HG03571 (cell line): ENCODE data around the gene TTBK2.
"Not testable (repeated sequence)": the region's sequence is repeated elsewhere in the genome, so short reads cannot be mapped to it uniquely, and the experiment has no call there.

ENCODE experiments used
- ATAC-seq: cut with Tn5 transposase; IDR thresholded peaks from one replicate; pipeline ENCODE4 v1.9.1; 2021; ENCODE audit not compliant: unreplicated experiment

Gene TTBK2

DNA sequence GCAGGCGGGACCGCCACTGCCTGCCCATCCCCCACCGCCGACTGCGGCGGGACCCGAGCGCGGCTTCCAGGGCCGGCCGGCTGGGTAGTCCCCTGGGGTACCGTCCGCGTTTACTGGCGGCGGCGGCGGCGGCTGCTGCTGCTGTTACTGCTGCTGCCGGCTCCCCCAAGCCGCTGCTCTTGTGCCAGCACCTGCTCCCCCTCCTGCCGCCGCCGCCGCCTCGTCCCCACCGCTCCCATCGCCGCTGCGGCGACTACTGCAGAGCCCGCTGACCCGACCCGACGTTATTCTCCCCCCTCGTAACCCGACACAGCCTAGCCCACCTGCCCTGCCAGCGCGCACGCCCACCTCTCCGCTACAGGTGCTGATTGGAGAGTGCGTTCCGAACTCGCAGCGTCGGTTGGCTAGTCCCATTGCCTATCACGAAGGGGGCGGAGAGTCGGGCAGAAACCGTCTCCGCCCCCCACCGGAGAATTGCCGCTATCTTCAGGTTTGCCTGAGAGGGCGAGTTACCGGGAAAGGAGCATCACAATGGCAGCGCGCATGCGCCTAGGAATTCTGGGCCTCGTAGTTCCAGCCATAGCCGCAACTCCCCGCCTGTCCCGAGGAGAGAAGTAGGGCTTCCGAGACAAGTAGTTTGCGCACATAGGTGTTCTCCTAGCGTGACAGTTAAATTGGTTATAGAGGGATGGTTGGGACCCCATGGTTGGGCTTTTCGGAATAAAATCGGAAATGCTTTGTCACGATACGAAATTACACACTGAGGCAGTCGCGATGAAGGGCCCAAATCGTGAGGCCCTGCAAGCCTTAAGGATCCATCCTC is at the start of gene TTBK2:
Gene TTBK2, minus strand, starts transcription at position 260 of the 823 bp plus-strand sequence. CDS start 42,161 bp downstream, outside the sequence.
- peak; percentile 95 for ATAC-seq

DNA sequence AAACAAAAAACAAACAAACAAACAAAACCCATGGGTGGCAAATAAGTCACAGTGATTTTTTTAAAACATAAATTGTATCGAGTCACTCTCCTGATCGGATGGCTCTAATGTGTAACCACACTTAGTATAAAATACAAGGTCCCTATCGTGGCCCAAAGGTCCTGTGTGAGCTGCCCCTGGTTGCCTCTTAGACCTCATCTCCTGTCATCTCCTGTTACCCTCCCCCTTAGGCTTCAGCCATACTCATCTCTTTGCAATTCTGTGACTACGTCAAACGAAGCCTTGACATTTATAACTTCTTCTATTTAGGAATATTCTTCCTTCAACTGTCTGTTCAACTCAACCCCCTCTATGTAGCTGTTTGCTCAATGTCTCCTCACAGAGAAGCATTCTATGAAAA is 43.9 kb upstream of the TTBK2 start:
- ATAC-seq, result no peak

DNA sequence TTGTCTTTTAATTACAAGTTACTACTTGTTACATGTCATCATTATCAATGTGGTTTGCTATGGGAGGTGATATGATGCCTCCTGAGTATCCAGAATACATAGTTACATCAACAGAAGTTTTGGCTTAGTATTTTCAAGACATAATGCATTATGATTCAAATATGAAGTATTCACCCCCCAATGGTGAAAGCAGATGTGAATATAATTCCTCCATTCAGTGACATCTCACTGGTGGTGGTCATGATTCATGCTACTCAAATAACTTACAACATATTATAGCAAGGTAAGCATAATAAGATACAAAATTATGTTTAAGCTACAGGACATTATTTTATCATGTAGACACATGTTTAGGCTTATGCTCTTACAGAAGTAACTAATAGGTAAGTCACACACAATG is 34.9 kb upstream of the TTBK2 start:
- no peak for ATAC-seq

DNA sequence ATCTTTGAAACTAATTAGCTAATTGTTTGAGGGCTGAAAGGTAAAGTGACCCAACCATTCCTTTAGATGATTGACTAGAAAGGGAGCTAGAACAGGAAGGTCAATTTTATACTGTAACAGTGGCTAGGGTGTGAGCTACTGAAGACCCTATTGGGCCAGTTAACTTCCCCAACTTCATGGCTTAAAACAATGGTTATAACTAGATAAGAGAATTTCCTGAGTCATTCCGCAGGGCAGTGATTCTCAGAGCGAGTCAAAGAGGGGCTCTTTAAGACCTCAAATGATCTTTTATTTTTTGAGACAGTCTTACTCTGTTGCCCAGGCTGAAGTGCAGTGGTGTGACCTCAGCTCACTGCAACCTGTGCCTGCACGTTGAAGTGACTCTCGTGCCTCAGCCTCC is 33.7 kb upstream of the TTBK2 start:
- no peak for ATAC-seq

DNA sequence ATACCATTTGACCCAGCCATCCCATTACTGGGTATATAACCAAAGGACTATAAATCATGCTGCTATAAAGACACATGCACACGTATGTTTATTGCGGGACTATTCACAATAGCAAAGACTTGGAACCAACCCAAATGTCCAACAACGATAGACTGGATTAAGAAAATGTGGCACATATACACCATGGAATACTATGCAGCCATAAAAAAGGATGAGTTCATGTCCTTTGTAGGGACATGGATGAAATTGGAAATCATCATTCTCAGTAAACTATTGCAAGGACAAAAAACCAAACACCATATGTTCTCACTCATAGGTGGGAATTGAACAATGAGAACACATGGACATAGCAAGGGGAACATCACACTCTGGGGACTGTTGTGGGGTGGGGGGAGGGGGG is 28.3 kb upstream of the TTBK2 start:
- ATAC-seq, result not testable (repeated sequence)

DNA sequence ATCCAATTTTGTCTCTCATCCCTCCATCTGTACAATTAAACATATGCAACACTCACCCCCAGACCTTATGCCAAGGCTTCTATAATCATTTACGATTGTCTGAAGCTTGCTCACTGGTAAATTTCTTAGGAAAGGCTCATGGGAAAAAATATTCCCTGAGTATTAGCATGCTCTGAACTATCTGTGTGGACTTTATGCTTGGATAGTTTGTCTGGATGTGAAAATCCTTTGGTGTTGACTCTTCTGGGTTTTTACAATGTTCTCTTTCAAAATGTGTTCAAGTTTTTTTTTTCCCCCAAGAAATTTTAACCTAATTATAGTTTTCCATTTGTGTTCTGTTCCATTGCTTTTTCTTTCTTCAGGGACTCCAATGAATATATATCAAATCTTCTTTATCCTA is 19.9 kb upstream of the TTBK2 start:
- ATAC-seq, result no peak

DNA sequence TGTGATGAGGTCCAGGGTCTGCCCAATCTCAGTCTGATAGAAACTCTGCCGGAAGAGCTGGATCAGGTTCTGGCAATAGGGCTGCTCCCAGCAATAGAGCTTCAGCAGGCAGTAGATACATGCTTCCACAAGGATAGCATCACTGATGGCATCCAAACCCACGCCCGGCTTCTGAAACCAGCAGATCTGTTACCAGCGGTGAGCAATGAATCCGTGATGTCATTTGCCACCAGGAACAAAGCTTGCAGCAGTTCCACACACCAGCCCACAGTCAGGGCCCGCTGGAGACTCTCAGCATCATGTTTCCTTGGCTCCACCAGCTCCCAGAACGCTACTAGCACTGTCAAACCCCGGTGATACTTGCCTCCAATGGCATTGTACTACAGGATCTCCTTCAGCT is 19.3 kb upstream of the TTBK2 start:
- no peak for ATAC-seq

DNA sequence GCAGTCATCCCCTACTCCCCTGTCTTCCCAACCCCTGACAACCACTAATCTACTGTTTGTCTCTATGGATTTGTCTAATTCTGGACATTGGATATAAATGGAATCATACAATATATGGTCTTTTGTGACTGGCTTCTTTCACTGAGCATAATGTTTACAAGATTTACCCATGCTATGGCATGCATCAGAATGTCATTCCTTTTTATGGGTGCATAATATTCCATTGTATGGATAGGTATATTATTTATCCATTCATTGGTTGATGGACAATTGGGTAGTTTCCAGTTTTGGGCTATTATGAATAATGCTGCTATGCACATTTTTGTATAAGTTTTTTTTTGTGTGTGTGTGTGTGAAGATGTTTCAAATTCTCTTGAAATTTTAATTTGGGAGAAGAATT is 16.6 kb upstream of the TTBK2 start:
- ATAC-seq, result no peak

DNA sequence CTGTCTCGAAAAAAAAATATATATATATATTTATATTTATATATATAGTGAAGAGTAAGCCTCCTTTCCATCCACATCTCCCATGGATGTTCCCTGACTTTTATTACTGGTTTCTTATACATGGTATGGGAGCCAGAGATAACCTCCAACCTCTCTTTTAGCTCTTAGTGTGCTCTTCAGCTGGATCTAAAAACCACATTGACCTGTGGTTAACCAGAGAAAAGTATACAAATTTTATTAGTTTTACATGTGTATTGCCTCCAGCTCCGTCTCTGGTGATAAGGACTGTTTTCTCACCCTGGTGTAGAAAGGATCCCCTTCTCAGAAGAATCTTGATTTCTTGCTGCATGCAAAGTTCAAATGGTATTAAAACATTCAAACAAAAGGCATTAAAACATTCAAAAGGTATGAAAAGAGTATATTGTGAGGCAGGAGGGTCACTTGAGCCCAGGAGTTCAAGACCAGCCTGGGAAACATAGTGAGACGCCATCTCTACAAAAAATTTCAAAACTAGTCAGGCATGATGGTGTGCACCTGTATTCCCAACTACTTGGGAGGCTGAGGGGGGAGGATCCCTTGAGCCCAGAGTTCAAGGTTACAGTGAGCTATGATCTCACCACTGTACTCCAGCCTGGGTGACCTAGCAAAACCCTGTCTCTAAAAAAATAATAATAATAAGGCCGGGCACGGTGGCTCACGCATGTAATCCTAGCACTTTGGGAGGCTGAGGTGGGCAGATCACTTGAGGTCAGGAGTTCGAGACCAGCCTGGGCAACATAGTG is 13.5 kb upstream of the TTBK2 start:
- ATAC-seq, result no peak

DNA sequence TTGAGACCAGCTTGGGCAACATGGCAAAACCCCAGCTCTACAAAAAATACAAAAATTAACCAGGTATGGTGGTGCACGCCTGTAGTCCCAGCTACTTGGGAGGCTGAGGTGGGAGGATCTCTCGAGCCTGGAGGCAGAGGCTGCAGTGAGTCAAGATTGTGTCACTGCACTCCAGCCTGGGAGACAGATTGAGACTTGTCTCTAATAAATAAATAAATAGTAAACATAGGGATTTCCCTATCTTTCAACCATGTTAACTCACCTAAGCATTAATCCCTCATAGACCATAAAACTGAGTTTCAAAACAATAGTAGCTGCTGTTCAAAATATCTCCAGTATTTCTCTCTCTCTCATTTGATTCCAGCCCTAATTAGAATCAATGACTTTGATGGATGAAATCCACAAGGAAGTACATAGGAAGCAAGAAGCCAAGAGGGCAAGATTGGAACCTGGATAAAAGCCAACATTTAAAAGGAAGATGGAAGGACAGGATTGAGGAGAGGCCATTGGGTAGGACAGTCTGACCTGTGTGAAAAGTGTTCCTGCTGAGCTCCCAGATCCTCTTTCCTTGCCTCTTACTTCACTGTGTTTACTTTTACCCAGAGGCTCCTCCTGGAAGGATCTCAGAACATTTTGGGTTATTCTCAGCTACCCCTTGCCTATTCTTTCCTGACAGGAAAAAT is 12.4 kb upstream of the TTBK2 start:
- no peak for ATAC-seq

DNA sequence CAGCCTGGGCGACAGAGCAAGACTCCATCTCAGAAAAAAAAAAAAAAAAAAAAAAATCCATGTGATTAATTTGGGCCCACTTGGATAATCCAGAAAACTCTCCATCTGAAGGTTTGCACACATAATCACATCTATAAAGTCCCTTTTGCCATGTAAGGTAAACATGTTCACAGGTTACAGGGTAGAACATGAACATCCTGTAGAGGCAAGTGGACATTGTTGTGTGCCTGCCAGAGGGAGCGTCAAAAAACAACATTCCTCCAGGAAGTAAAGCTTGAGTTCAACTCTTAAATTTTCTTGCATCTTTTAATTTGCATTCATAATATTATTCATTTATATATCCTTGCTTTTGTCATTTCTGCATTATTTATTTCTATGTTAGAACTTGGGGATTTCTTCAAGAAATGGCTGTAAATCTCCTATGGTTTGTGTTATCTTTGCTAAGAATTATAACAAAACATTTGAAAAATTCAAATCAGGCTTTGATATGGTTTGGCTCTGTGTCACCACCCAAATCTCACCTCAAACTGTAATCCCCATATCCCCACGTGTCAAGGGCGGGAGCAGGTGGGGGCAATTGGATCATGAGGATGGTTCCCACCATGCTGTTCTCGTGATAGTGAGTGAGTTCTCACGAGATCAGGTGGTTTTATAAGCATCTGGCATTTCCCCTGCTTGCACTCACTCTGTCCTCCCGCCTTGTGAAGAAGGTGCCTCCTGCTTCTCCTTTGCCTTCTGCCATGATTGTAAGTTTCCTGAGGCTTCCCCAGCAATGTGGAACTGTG is 11.3 kb upstream of the TTBK2 start:
- no peak for ATAC-seq

DNA sequence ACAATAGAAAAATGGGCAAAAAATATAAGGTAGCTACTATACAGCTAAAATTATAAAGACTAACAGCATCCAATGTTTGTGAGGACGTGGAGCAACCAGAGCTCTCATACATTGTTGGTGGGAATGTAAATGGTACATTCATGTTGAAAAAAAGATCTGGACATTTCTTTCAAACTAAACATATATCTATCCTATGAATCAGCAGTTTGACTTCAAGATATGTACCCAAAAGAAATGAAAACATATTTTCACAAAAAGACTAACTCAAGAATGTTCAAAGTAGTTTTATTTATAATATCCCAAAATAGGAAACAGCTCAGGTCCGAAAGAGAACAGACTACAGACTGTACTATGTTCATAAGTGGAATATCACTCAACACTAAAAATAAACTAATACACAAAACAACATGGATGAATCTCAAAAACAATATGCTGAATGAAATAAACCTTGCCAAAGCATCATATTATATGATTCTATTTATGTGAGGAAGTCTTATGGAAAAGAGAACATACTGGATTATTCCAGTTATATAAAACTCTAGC is 8.8 kb upstream of the TTBK2 start:
- ATAC-seq, result no peak

DNA sequence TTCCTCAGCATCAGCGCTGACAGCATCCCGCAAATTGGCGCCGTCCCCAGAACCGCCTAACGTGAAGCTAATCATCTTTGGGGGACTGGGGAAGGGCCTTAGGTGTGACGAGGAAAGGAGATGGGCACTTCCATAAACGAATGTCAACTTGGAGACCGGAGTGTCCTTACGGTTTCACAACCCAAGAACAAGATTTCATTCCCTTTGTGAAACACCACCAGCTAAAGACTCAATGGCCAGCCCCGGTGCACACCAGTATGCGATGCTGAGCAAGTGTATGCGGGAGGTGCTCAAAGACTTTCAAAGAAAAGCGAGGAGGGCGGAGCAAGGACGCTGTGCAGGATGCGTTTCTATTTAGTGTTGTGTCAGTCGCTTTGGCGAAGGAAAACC is 759 bp upstream of the TTBK2 start:
- no peak for ATAC-seq

DNA sequence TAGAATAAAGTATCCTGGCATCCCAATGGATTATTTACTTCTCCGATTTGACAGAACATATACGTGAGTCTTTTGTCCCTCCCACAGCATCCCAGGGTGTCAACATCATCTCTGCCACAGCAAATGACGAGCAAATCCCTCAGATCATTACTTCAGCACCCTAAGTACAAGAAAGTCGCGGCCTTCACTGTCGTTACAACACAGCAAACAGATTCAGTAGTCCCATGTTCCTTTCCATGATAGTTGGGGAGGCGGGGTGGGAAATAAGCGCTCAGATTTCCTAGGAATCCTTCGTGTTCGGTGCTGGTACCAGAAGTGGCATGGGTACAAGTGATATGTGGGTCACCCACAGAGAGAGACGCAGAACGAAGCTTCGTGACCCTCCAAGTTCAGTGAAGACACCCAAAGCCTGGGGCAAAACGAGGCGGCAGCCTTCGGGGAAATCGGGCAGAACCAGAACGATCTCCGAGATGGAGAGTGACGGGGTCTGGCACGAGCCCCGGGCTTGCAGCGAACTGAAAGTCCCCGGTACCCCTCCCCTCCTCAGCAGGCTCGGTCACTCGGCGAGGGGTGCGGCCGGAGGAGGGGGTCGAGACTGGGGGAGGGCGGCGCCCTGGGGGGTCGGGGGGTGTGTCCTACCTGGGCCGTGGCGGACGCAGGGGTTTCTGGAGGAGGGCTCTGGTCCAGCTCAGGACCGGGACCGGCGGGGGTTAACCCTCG is 619 bp downstream of the TTBK2 start:
- ATAC-seq, result peak; percentile 10

DNA sequence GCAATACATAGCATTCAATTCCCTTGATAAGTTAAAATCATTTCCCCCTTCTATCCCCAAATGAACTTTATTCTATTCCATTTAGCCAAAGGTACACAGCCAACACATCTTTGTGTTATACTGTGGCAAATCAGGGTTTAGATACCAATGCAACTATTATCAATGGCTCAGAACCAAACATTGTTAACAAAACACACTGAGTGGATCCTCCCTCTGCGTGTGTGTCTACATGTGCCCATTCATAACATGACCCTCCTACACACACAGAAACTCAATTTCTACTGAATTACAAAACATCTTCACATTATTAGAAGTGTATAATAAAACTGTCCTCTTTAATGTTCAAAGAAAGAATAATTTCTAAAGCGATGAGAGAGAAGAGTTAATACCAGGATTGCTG is 1.3 kb downstream of the TTBK2 start:
- no peak for ATAC-seq

DNA sequence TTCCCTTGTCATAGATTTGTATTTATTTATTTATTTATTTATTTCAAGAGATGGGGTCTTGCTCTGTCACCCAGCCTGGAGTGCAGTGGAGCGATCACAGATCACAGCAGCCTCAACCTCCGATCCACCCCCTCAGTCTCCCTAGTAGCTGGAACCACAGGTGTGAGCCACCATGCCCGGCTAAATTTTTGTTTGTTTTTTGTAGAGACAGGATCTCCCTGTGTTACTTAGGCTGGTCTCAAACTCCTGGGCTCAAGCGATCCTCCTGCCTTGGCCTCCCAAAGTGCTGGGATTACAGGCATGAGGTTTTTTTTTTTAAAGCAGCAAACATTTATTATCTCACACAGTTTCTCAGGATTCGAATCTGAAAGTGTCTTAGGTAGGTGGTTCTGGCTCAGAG is 2.5 kb downstream of the TTBK2 start:
- no peak for ATAC-seq

DNA sequence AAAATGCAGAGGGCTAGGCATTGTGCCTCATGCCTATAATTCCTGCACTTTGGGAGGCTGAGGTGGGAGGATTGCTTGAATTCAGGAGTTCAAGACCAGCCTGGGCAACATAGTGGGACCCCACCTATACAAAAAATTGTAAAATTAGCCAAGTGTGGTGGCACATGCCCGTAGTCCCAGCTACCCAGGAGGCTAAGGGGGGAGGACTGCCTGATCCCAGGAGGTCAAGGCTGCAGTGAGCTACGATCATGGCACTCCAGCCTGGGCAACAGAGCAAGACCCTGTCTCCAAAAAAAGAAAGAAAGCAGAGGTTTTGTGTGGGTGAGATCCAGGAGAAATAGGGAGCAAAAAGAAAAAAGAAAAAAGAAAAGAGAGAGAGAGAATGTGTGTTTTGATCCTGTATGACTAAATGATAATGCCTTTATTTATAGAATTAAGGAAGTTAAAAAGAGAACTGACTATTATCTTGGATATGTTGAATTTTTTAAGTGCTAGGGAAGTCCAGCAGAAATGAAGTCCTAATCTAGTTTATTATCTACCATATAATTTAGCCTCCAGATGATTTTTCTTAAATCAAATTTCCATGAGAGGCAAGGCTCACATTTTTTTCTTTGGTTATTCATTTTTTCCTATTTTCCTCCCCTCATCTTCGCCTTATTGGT is 4.8 kb downstream of the TTBK2 start:
- ATAC-seq, result no peak

DNA sequence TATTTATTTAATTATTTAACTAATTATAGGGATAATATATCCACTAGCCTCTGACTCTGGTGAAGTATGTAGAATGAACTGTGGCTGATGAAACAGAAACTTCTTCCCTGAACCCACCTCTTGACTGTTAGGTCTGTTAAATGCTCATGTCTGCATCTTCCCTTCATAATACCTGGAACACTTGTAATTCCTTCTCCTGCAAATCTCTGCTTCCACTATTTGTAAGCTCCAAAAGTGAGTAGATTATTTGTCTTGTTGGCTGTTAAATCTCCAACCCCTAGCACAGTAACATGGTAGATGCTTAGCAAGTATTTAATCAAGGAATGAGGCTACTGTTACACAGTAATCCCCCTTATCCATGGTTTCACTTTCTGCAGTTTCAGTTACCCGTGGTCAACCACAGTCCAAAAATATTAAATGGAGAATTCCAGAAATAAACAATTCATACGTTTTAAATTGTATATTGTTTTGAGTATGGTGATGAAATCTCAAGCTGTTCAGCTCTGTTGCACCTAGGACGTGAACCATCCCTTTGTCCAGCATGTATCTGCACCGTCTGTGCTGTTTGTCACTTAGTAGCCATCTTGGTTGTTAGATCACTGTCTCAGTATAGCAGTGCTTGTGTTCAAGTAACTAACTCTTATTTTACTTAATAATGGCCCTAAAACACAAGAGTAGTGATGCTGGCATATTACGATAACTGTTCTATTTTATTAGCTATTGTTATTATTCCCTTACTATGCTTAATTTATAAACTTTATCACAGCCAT is 5.7 kb downstream of the TTBK2 start:
- ATAC-seq, result no peak

DNA sequence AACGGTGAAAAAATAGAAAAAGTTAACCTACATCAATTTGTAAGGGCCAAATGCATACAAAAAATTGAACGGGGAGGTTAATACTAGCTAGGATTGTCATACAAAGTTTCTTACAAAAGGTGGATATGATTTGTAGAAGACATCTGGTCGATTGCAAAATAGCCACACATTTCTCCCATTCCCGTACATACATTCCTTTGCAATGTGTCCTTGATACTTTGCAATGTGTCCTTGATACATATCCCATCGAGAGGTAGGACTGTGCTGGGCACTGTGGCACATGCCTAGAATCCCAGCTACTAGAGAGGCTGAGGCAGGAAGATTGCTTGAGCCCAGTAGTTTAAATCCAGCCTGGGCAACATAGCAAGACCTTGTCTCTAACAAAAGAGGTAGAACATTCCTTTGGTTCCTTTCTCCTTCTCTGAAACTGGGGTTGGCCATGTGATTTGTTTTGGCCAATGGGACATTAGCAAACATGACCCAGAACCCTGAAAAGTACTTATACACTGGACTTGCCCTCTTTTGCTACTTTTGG is 9.5 kb downstream of the TTBK2 start:
- no peak for ATAC-seq
